HepG2 (cell line): Measurements from ENCODE around the gene YWHAE.

Experiments
- ATF7 ChIP-seq, 2 experiments: fragments of 450-650 bp in 1 of 2; sonication (generic) in 1 of 2; formaldehyde crosslinking in 1 of 2; IDR thresholded peaks; 2 replicates each; pipeline versions ENCODE4 v1.4.0 to v1.6.1; 2016 to 2020; ENCODE audit warnings: antibody characterized with exemption in 1 of 2, mild to moderate bottlenecking in 1 of 2, missing genetic modification reagents in 1 of 2
- CTCF ChIP-seq: sonication (generic); formaldehyde crosslinking; IDR thresholded peaks from 2 replicates; pipeline ENCODE4 v1.5.0; 2020; ENCODE audit warnings: mild to moderate bottlenecking, missing genetic modification reagents, moderate library complexity
- IRF1 ChIP-seq: sonication (generic); formaldehyde crosslinking; IDR thresholded peaks from 2 replicates; pipeline ENCODE4 v1.4.0; 2020; ENCODE audit warnings: low read depth, mild to moderate bottlenecking, missing genetic modification reagents
- MAFF ChIP-seq: IDR thresholded peaks from 2 replicates; pipeline ENCODE4 v1.6.1; 2011; ENCODE audit warnings: low read depth, low read length, improper control_type of control experiment
- NFYB ChIP-seq: sonication (generic); formaldehyde crosslinking; IDR thresholded peaks from 2 replicates; pipeline ENCODE4 v1.4.0; 2020; ENCODE audit warnings: missing genetic modification reagents
- SIN3A ChIP-seq: IDR thresholded peaks from 2 replicates; pipeline ENCODE4 v1.6.1; 2011; ENCODE audit warnings: low read depth, mild to moderate bottlenecking, control low read depth, low read length, borderline replicate concordance
- TCF7L2 ChIP-seq: IDR thresholded peaks from 2 replicates; pipeline ENCODE4 v1.6.1; 2011; ENCODE audit warnings: mild to moderate bottlenecking, low read depth, low read length, moderate library complexity
- ZNF224 ChIP-seq: sonication (generic); formaldehyde crosslinking; IDR thresholded peaks from 2 replicates; pipeline ENCODE4 v1.5.0; 2020; ENCODE audit warnings: mild to moderate bottlenecking, missing genetic modification reagents
- ZNF280B ChIP-seq: sonication (generic); formaldehyde crosslinking; IDR thresholded peaks from 2 replicates; pipeline ENCODE4 v1.5.0; 2020; ENCODE audit warnings: missing genetic modification reagents, mild to moderate bottlenecking, borderline replicate concordance
- ZNF549 ChIP-seq: sonication (generic); formaldehyde crosslinking; IDR thresholded peaks from 2 replicates; pipeline ENCODE4 v1.5.0; 2020; ENCODE audit warnings: missing genetic modification reagents
- ZNF589 ChIP-seq: sonication (generic); formaldehyde crosslinking; conservative IDR thresholded peaks from 2 replicates; pipeline ENCODE4 v1.8.0; 2022; ENCODE audit warnings: mild to moderate bottlenecking, moderate library complexity, missing genetic modification reagents
- ZNF639 ChIP-seq: conservative IDR thresholded peaks from 2 replicates; pipeline ENCODE4 v1.6.1; 2018; ENCODE audit warnings: missing genetic modification reagents
- ZSCAN20 ChIP-seq: sonication (generic); formaldehyde crosslinking; IDR thresholded peaks from 2 replicates; pipeline ENCODE4 v1.4.0; 2020; ENCODE audit warnings: missing genetic modification reagents, mild to moderate bottlenecking, borderline replicate concordance

GRCh38 chr17:1362964-1363363 is 37.1 kb downstream of the YWHAE start:
- TF ChIP-seq ATF7 (IDR thresholded peaks at IDR 0.05) (no peak), ATF7 (CRISPR knock-in tag; IDR thresholded peaks at IDR 0.05) (no peak), ZSCAN20 (CRISPR knock-in tag) (no peak), NFYB (CRISPR knock-in tag) (no peak), IRF1 (no peak), ZNF549 (no peak), CTCF (CRISPR knock-in tag) (no peak), ZNF280B (CRISPR knock-in tag) (no peak), ZNF639 (CRISPR knock-in tag) (no peak), SIN3A (no peak), MAFF (no peak), ZNF224 (CRISPR knock-in tag) (no peak), TCF7L2 (no peak), ZNF589 (no peak)
